NCI-H2227 treated with DMSO at 0.1 percent for 48 hours (cell line): Measurements from ENCODE around the gene CDS2.

Experiments
- DNase-seq: peaks from one replicate; lab custom pipeline; 2025; lab: John Stamatoyannopoulos, UW

CDS2 gene

GRCh38 chr20:5153612-5154542 is 27.1 kb downstream of the CDS2 start:
- no peak for DNase-seq

- no peak for DNase-seq
These were observed 27.7 kb downstream of the CDS2 start for GRCh38 chr20:5154543-5154925.

- no peak for DNase-seq
These were observed 28.6 kb downstream of the CDS2 start for GRCh38 chr20:5155404-5155803.

GRCh38 chr20:5156675-5157448 is 30.1 kb downstream of the CDS2 start:
- DNase-seq = no peak

GRCh38 chr20:5159928-5160327 is 33.1 kb downstream of the CDS2 start:
- DNase-seq = no peak

GRCh38 chr20:5160882-5161281 is 34.1 kb downstream of the CDS2 start:
- DNase-seq = no peak

- no peak for DNase-seq
These were observed 34.8 kb downstream of the CDS2 start for GRCh38 chr20:5161536-5162164.

- no peak for DNase-seq
These were observed 38.1 kb downstream of the CDS2 start for GRCh38 chr20:5164645-5165625.

DNA sequence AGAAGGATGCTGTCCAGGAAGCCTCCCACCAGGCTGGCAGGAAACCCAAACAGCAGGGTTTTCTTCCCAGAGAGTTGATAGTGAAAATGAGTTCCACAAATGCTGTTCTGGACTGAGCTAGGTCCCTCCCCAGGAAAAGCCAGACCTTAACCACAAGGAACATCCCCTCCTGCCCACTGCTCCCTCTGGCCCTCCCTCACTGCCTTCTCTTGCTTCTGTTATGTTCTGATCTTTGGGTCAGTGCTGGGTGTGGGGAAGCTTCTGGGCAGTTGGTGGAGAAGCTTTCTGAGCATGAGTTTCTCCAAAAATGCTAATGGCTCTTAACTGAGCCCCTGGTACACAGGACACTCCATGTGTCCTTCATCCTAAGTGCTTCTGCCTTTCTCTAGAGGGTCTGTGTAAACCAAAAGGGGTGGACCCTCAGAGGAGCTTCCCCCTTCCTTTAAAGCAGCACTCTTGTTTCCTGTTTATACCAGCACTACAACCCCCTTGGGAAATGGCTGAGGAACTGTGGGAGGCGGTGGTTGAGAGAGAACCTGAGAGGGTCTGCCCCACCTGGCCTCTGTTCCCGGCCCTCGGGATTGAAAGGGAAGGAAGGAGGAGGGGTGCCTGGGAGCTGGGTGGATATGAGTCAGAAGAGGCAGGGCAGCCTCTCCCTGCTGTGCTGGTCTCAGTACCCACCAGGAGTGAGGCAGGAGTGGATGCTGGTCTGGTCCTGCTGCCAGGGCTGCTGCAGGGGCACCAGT is 42.0 kb downstream of the CDS2 start:
- no peak for DNase-seq

- no peak for DNase-seq
These were observed 43.5 kb downstream of the CDS2 start for GRCh38 chr20:5170341-5170740.

GRCh38 chr20:5171064-5171789 is 44.4 kb downstream of the CDS2 start:
- peak; percentile 84 for DNase-seq

DNA sequence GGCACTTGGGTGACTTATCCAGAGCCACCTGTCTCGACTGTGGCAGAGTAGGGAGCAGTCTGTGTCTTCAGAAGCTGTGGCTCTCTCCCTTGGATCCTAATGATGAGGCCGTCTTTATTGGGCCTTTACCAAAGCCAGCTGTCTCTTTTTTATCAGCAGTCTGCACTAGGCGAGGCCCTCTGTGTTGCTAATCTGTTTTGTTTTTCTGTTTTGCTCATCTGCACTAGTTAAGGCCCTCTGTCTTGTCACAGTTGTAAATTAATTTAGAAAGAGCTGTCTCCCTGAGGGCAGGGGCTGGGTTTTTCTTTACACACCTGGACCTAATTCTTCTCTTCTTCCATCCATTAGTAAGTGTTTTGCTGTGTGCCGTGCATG is 45.0 kb downstream of the CDS2 start:
- no peak for DNase-seq

DNA sequence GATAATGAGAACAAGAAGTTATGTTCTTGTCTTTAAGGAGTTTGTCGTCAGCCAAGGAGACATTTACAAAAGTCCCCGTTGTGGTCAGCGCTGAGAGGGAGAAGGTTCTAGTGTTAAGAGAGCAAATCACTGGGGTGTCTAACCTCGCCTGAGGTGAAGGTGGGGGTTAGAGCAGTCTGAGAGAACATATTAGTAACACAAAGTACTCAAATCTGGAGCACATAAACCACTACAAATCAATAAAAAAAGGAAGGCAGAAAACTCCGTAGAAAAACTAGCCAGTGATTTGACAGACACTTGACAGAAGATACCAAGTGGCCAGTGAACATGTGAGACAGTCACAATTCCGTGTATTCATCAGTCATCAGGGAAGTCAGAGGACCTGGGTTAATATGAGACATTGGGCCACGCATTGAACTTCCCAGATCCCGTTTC is 45.4 kb downstream of the CDS2 start:
- DNase-seq = no peak

GRCh38 chr20:5172903-5173463 is 46.2 kb downstream of the CDS2 start:
- no peak for DNase-seq

DNA sequence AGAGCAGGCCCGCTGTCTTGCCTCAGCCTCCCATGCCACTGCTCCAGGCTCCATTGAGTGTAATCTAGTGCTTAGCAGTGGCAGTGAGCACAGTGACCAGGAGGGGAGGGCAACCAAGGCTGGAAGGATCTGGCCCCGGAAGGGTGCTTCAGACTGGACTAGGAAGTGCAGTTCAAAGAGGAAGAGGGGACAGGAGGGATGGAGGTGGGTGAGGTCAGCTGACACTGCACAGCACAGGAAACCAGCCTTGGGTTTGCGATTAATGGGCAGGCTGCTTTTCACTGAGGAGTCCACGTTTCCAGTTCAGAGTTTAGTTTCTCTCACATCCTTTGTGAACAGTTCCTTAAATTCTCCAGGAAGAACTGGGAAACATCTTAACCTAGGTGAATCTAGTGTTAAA is 46.9 kb downstream of the CDS2 start:
- no peak for DNase-seq

DNA sequence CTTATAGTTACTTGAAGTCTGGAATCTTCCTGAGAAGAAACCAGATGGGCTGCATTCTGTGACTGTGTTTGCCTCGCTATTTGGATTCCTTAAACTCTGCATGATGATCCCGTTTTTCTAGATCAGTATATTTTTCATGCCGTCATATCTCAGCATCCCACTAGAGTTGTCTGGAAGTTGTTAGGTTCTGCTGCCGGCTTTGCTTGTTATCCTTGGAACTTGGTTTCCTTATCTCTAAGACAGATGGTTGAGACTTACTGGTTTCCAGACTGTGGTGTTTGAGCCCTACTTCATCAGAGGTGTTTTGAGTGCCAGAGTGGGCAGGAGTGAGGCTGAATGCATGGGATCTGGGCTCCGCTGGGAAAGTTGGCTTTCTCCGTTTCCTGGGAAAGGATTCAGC is 50.3 kb downstream of the CDS2 start:
- no peak for DNase-seq

DNA sequence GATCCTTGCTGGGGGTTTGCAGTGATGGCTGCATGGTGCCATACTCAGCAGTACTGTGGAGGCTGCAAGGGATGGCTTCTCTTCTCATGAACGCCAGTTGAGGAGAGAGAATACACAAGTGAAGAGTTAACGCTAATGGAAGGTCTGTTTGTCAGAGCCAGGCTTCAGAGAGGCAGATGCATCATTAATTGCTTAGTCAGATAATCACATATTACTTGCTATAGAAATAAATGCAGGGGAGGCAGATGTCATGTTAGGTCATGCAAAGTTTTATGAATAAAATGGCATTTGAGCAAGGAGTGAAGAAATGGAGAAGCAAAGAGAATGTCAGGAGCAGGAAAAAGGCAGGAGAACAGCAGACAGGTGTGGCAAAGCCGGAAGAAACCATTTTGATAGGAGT is 51.2 kb downstream of the CDS2 start:
- peak; percentile 41 for DNase-seq

DNA sequence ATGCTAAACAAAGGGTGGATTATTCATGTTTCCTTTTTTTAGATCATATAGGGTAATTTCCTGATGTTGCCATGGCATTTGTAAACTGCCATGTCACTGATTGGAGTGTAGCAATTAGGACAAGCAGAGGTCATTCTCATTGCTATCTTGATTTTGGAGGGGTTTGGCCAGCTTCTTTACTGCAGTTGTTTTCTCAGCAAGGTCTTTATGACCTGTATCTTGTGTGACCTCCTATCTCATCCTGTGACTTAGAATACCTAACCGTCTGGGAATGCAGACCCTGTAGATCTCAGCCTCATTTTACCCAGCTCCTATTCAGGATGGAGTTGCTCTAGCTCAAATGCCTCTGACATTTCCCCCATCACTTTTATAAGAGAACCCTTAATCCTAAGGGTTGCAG is 53.6 kb downstream of the CDS2 start:
- DNase-seq = no peak

- no peak for DNase-seq
These were observed 54.1 kb downstream of the CDS2 start for GRCh38 chr20:5180933-5181332.

DNA sequence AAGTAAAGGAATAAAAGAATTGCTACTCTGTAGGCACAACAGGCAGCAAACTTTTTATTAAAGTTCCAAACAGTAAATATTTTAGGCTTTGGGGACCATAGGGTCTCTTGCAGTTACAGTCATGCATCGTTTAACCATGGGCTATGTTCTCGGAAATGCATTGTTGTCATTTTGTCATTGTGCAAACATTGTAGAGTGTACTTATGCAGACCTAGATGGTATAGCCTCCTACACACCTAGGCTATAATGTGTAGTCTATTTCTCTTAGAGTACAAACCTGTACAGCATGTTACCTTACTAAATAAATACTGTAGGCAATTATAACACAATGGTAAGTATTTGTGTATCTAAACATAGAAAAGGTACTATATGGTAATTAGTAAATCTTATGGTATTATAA is 54.7 kb downstream of the CDS2 start:
- no peak for DNase-seq
